Right lobe of liver (tissue), 4 donors: ENCODE results near the gene KLHL2.

ENCODE experiments used
- POLR2A ChIP-seq: fragments of 450-650 bp; IDR thresholded peaks from one replicate; pipeline ENCODE4 v1.6.1; 2017; ENCODE audit warnings: antibody characterized with exemption, mild to moderate bottlenecking
- TF ChIP-seq, protein P1 (sequence below), 4 donors: fragments of 200-600 bp in 3 of 4; fragments of 450-650 bp in 1 of 4; IDR thresholded peaks; one replicate each; pipeline versions ENCODE4 v1.5.1 to v1.8.0; 2016 to 2022; ENCODE audit warnings: antibody characterized with exemption in 4 of 4, mild to moderate bottlenecking in 2 of 4
- donor health status: DM: no; HTN: no; CAD: no.
- donor health status: DM: no; HTN: no; CAD: no.
- donor health status: DM: no; HTN: yes; CAD: no.

DNA sequence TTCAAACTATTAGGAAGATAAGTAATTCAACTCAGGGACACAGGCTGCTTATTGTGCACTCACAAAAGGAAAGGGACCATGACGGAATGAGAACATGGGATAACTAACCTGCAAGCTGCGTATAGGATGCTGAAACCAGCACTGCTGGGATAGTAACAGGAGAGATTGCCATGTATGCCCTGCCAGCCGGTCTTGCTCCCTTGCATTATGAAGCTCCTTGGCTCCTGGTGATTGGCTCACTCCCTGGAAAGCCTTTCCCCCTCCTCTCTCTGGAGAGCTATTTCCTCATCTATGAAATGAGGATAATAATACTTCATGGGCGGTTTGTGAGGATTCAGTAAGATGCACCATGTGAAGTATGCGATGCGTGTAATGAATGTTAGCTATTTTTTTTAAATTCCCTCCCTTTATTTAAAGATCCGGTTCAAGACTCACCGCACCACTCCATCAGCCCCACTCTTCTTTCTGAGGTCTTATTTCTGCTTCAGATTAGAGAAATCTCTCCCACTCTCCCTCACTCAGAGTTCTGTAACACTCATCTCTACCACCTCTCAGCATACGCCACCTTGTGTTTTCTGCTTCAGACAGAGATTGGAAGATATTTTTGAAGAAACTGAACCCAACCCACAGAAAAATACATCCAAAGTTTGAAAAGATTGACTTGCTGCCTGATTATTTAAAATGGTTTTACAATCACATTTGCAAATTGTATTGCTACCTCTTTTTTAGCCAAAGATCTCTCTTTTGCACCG lies 138.5 kb downstream of the KLHL2 start:
- no peak for TF ChIP-seq POLR2A
- TF ChIP-seq, protein P1, sequence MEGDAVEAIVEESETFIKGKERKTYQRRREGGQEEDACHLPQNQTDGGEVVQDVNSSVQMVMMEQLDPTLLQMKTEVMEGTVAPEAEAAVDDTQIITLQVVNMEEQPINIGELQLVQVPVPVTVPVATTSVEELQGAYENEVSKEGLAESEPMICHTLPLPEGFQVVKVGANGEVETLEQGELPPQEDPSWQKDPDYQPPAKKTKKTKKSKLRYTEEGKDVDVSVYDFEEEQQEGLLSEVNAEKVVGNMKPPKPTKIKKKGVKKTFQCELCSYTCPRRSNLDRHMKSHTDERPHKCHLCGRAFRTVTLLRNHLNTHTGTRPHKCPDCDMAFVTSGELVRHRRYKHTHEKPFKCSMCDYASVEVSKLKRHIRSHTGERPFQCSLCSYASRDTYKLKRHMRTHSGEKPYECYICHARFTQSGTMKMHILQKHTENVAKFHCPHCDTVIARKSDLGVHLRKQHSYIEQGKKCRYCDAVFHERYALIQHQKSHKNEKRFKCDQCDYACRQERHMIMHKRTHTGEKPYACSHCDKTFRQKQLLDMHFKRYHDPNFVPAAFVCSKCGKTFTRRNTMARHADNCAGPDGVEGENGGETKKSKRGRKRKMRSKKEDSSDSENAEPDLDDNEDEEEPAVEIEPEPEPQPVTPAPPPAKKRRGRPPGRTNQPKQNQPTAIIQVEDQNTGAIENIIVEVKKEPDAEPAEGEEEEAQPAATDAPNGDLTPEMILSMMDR (IDR thresholded peaks at IDR 0.05) = peak in 1 of 4 donors; percentile 20
